NCI-H2171 (cell line): Measurements from ENCODE around the gene PADI1.
A peak's percentile ranks its signal among the peaks of the same experiment; 100 is the strongest.
"Not testable (repeated sequence)": the region's sequence is repeated elsewhere in the genome, so short reads cannot be mapped to it uniquely, and the experiment has no call there.

Experiments used
- DNase-seq: peaks from one replicate; lab custom pipeline; 2025; lab: John Stamatoyannopoulos, UW

PADI1 gene

GRCh38 chr1:17217607-17218006, 12.7 kb downstream of the PADI1 start:
- no peak for DNase-seq

GRCh38 chr1:17218939-17219338, 14.0 kb downstream of the PADI1 start:
- no peak for DNase-seq

GRCh38 chr1:17220287-17220686, 15.4 kb downstream of the PADI1 start:
- DNase-seq, result no peak

GRCh38 chr1:17222557-17222956, 17.6 kb downstream of the PADI1 start:
- no peak for DNase-seq

GRCh38 chr1:17224434-17224833, 19.5 kb downstream of the PADI1 start:
- no peak for DNase-seq

GRCh38 chr1:17225140-17225539, 20.2 kb downstream of the PADI1 start:
- DNase-seq, result no peak

- DNase-seq, result no peak
Observed at GRCh38 chr1:17227358-17227915, 22.5 kb downstream of the PADI1 start.

- DNase-seq, result no peak
Observed at GRCh38 chr1:17228619-17229018, 23.7 kb downstream of the PADI1 start.

- DNase-seq, result no peak
Observed at GRCh38 chr1:17229379-17229778, 24.5 kb downstream of the PADI1 start.

- DNase-seq, result no peak
Observed at GRCh38 chr1:17230106-17230505, 25.2 kb downstream of the PADI1 start.

GRCh38 chr1:17230671-17231310, 25.9 kb downstream of the PADI1 start:
- no peak for DNase-seq

GRCh38 chr1:17232759-17233661, 28.1 kb downstream of the PADI1 start:
- no peak for DNase-seq

GRCh38 chr1:17233675-17234320, 28.9 kb downstream of the PADI1 start:
- DNase-seq, result no peak

GRCh38 chr1:17234405-17234804, 29.5 kb downstream of the PADI1 start:
- no peak for DNase-seq

GRCh38 chr1:17235135-17235885, 30.4 kb downstream of the PADI1 start:
- DNase-seq, result no peak

- DNase-seq, result peak; percentile 63
Observed at GRCh38 chr1:17236779-17237560, 32.0 kb downstream of the PADI1 start.

GRCh38 chr1:17237561-17237903, 32.6 kb downstream of the PADI1 start:
- DNase-seq, result no peak

GRCh38 chr1:17239420-17239819, 34.5 kb downstream of the PADI1 start:
- DNase-seq, result peak; percentile 74

GRCh38 chr1:17241011-17241779, 36.3 kb downstream of the PADI1 start:
- peak; percentile 88 for DNase-seq

- DNase-seq, result not testable (repeated sequence)
Observed at GRCh38 chr1:17241780-17242074, 36.8 kb downstream of the PADI1 start.

GRCh38 chr1:17243274-17243673, 38.3 kb downstream of the PADI1 start:
- no peak for DNase-seq
